HEK293T (cell line): ENCODE data around the gene GPR39.

Experiments used
- ARNT ChIP-seq: fragments of 450-650 bp; IDR thresholded peaks from 2 replicates; pipeline ENCODE4 v1.6.1; 2017; ENCODE audit warnings: mild to moderate bottlenecking
- BHLHE40 ChIP-seq: fragments of 450-650 bp; IDR thresholded peaks from 2 replicates; pipeline ENCODE4 v1.6.1; 2016; ENCODE audit warnings: mild to moderate bottlenecking, moderate library complexity, borderline replicate concordance
- CTBP1 ChIP-seq: fragments of 450-650 bp; IDR thresholded peaks from 2 replicates; pipeline ENCODE4 v1.6.1; 2016; ENCODE audit warnings: borderline replicate concordance
- ELF4 ChIP-seq: fragments of 450-650 bp; IDR thresholded peaks from 2 replicates; pipeline ENCODE4 v1.6.1; 2017; ENCODE audit warnings: antibody characterized with exemption
- FOXA1 ChIP-seq: fragments of 450-650 bp; IDR thresholded peaks from 2 replicates; pipeline ENCODE4 v1.6.1; 2016; ENCODE audit warnings: mild to moderate bottlenecking
- FOXM1 ChIP-seq: fragments of 450-650 bp; IDR thresholded peaks from 2 replicates; pipeline ENCODE4 v1.6.1; 2017; ENCODE audit warnings: mild to moderate bottlenecking, borderline replicate concordance
- HDGF ChIP-seq: fragments of 450-650 bp; IDR thresholded peaks from 2 replicates; pipeline ENCODE4 v1.6.1; 2017; ENCODE audit warnings: antibody characterized with exemption, borderline replicate concordance
- L3MBTL2 ChIP-seq: fragments of 450-650 bp; conservative IDR thresholded peaks from 2 replicates; pipeline ENCODE4 v1.6.1; 2016; ENCODE audit warnings: mild to moderate bottlenecking
- LEF1 ChIP-seq: fragments of 450-650 bp; IDR thresholded peaks from 2 replicates; pipeline ENCODE4 v1.6.1; 2017; ENCODE audit warnings: mild to moderate bottlenecking, borderline replicate concordance
- NFRKB ChIP-seq: fragments of 450-650 bp; IDR thresholded peaks from 2 replicates; pipeline ENCODE4 v1.6.1; 2016; ENCODE audit warnings: mild to moderate bottlenecking, moderate library complexity
- PKNOX1 ChIP-seq: fragments of 450-650 bp; IDR thresholded peaks from 2 replicates; pipeline ENCODE4 v1.6.1; 2016
- SP1 ChIP-seq: fragments of 450-650 bp; IDR thresholded peaks from 2 replicates; pipeline ENCODE4 v1.6.1; 2017
- SUZ12 ChIP-seq: fragments of 450-650 bp; IDR thresholded peaks from 2 replicates; pipeline ENCODE4 v1.6.1; 2016; ENCODE audit warnings: mild to moderate bottlenecking
- TARDBP ChIP-seq: fragments of 450-650 bp; IDR thresholded peaks from 2 replicates; pipeline ENCODE4 v1.6.1; 2016

GRCh38 chr2:132470746-132471145 is 54.1 kb downstream of the GPR39 start:
- TF ChIP-seq FOXA1 (no peak), PKNOX1 (no peak), ARNT (no peak), LEF1 (no peak), NFRKB (no peak), FOXM1 (no peak), TARDBP (no peak), BHLHE40 (no peak), CTBP1 (no peak), SUZ12 (no peak), HDGF (no peak), ELF4 (no peak), L3MBTL2 (no peak), SP1 (no peak)
